Measurements from ENCODE around the gene MOBP. TPM values are rescaled to one million over a fixed set of nuclear protein-coding genes. Genes with fewer than 3 reads are reported as not detected.

MOBP gene, protein sequence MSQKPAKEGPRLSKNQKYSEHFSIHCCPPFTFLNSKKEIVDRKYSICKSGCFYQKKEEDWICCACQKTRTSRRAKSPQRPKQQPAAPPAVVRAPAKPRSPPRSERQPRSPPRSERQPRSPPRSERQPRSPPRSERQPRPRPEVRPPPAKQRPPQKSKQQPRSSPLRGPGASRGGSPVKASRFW
- 0.05 to 0.20 TPM in 2 of 5 replicates, not detected in the others for total RNA-seq (2022; extraction: Qiagen RNA extraction; ENCODE audit: low read depth)

DNA sequence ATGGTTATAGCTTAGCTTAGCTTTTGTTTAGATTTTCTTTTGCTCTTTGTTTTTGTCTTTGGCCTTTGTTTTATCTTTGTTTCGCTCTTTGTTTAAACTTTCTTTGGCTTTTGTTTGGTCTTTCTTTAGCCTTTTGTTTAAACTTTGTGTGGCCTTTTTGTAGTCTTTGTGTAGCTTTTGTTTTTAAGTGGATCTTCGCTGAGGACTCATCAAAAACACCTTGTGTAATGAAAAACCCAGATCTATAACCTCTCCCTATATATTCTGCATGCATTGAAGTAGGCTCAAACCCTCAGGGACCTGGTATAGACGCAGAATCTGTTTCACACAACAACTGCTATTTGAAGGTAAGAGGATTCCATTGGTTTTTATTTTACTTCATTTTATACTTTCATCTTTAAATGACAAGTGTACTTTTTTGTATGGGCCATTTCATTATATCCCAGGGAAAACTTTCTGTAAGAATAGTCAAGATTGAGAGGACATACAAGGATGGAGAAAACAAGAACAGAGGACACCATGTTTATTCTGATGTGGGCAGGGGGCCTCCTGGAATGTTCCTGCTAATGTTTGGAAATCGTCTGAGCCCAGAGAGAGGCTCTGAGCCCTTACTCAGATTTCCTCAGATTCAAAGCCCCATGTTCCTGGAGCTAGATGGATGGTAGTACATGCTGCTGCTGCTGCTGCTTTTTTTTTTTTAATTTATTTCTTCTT lies at the start of gene MOBP:
Gene MOBP, plus strand, starts transcription at position 287 of the 714 bp plus-strand sequence. CDS start 34,390 bp downstream, outside the sequence.

Other genes starting within 250 kb of the MOBP start
- gene CX3CR1, start 187.6 kb upstream of the MOBP start, total RNA-seq (2022; extraction: Qiagen RNA extraction; ENCODE audit: low read depth), result not detected in 5 replicates
- not detected in 5 replicates for gene CCR8, start 138.0 kb upstream of the MOBP start, total RNA-seq (2022; extraction: Qiagen RNA extraction; ENCODE audit: low read depth)
- 38.5 to 48.7 TPM (median 41.5 TPM) in 5 replicates for gene SLC25A38, start 84.3 kb upstream of the MOBP start, total RNA-seq (2022; extraction: Qiagen RNA extraction; ENCODE audit: low read depth)
- 2,482 to 2,852 TPM (median 2,649 TPM) in 5 replicates for gene RPSA, start 61.0 kb upstream of the MOBP start, total RNA-seq (2022; extraction: Qiagen RNA extraction; ENCODE audit: low read depth)

All from A549 treated with RU486 at 1 μM for 4 hours (cell line).